OCI-LY1 (cell line): ENCODE measurements around the gene CREB5.

Source experiments
- H2AFZ ChIP-seq: fragments of 200-600 bp; sonication (generic), shearing (Covaris generic); 2 replicates; pipeline ENCODE4 v1.6.0; 2014; ENCODE audit warnings: antibody characterized with exemption, mild to moderate bottlenecking, low read length
- H3F3A ChIP-seq: fragments of 200-600 bp; sonication (generic), shearing (Covaris generic); 2 replicates; pipeline ENCODE4 v1.6.0; 2014; ENCODE audit warnings: mild to moderate bottlenecking, antibody characterized with exemption, low read length, moderate library complexity; ENCODE audit not compliant: insufficient read depth
- H3K27ac ChIP-seq: fragments of 200-600 bp; sonication (generic); 2 replicates; pipeline ENCODE4 v1.5.1; 2014; ENCODE audit warnings: low read length, mixed run types, mild to moderate bottlenecking, low read depth; ENCODE audit not compliant: poor library complexity, severe bottlenecking
- H3K27me3 ChIP-seq: fragments of 200-600 bp; sonication (generic); 2 replicates; pipeline ENCODE4 v1.6.0; 2014; ENCODE audit warnings: antibody characterized with exemption, mild to moderate bottlenecking, low read length, moderate library complexity; ENCODE audit not compliant: insufficient read depth
- H3K36me3 ChIP-seq: fragments of 200-600 bp; sonication (generic); 2 replicates; pipeline ENCODE4 v1.6.1; 2014; ENCODE audit warnings: mild to moderate bottlenecking, antibody characterized with exemption, low read length, moderate library complexity, mixed read lengths; ENCODE audit not compliant: insufficient read depth
- H3K4me1 ChIP-seq: fragments of 200-600 bp; sonication (generic); 2 replicates; pipeline ENCODE4 v1.5.1; 2014; ENCODE audit warnings: mild to moderate bottlenecking, low read length, moderate library complexity; ENCODE audit not compliant: insufficient read depth, severe bottlenecking
- H3K4me2 ChIP-seq: fragments of 200-600 bp; sonication (generic), shearing (Covaris generic); 2 replicates; pipeline ENCODE4 v1.6.1; 2014; ENCODE audit warnings: low read length
- H3K4me3 ChIP-seq: fragments of 200-600 bp; sonication (generic); 2 replicates; pipeline ENCODE4 v1.5.1; 2014; ENCODE audit warnings: low read length, low read depth, mild to moderate bottlenecking, mixed read lengths; ENCODE audit not compliant: poor library complexity, severe bottlenecking
- H3K79me2 ChIP-seq: fragments of 200-600 bp; shearing (Covaris generic); 2 replicates; pipeline ENCODE4 v1.6.1; 2016; ENCODE audit warnings: mixed run types, low read length, mixed read lengths; ENCODE audit not compliant: insufficient read depth
- H3K9ac ChIP-seq: fragments of 200-600 bp; sonication (generic), shearing (Covaris generic); 2 replicates; pipeline ENCODE4 v1.6.1; 2014; ENCODE audit warnings: mild to moderate bottlenecking, low read length, mixed read lengths
- H3K9me2 ChIP-seq: fragments of 200-600 bp; sonication (generic), shearing (Covaris generic); 2 replicates; pipeline ENCODE4 v1.6.1; 2014; ENCODE audit warnings: low read depth, mild to moderate bottlenecking, low read length, mixed read lengths
- H3K9me3 ChIP-seq: fragments of 200-600 bp; shearing (Covaris generic); 2 replicates; pipeline ENCODE4 v1.6.1; 2014; ENCODE audit warnings: low read length, mixed read lengths
- H4K20me1 ChIP-seq: fragments of 200-600 bp; sonication (generic), shearing (Covaris generic); 2 replicates; pipeline ENCODE4 v1.6.0; 2016; ENCODE audit warnings: mild to moderate bottlenecking, low read length; ENCODE audit not compliant: insufficient read depth
- CTCF ChIP-seq: fragments of 200-600 bp; sonication (generic), shearing (Covaris generic); IDR thresholded peaks from 2 replicates; pipeline ENCODE4 v1.5.1; 2017; ENCODE audit warnings: mild to moderate bottlenecking, antibody characterized with exemption, low read length, moderate library complexity, mixed read lengths
- EZH2 ChIP-seq: fragments of 200-600 bp; sonication (generic), shearing (Covaris generic); IDR thresholded peaks from 2 replicates; pipeline ENCODE4 v1.8.0; 2017; ENCODE audit warnings: borderline replicate concordance, mixed run types, mild to moderate bottlenecking, antibody characterized with exemption, low read length, moderate library complexity, mixed read lengths

CREB5 gene

GRCh38 chr7:28375729-28376128, 36.6 kb upstream of the CREB5 start:
- H3K9ac ChIP-seq = no peak overlapping the region
- TF ChIP-seq EZH2 = no peak
- no peak for TF ChIP-seq CTCF
- no peaks in the 10 kb centered on the region for H3F3A ChIP-seq
- no peaks in the 10 kb centered on the region for H3K36me3 ChIP-seq
- no peaks in the 10 kb centered on the region for H3K4me1 ChIP-seq
- no peaks in the 10 kb centered on the region for H4K20me1 ChIP-seq
- no peak overlapping the region for H3K27ac ChIP-seq
- H3K79me2 ChIP-seq = no peaks in the 10 kb centered on the region
- no peak overlapping the region for H2AFZ ChIP-seq
- H3K9me2 ChIP-seq = no peaks in the 10 kb centered on the region
- H3K27me3 ChIP-seq = peaks cover 16% of the 10 kb centered on the region; the same call in 1 of the 2 replicates
- no peak overlapping the region for H3K4me3 ChIP-seq
- no peak overlapping the region for H3K4me2 ChIP-seq
- H3K9me3 ChIP-seq = no peaks in the 10 kb centered on the region

GRCh38 chr7:28376634-28377033, 35.7 kb upstream of the CREB5 start:
- Histone ChIP-seq H3K9me3 (no peaks in the 10 kb centered on the region), H3K79me2 (no peaks in the 10 kb centered on the region), H3K9ac (no peak overlapping the region)

GRCh38 chr7:28378574-28379149, 33.7 kb upstream of the CREB5 start:
- Histone ChIP-seq H4K20me1 (no peaks in the 10 kb centered on the region), H3K4me1 (no peaks in the 10 kb centered on the region), H3K9me3 (no peaks in the 10 kb centered on the region), H3K4me2 (no peak overlapping the region), H2AFZ (no peak overlapping the region), H3F3A (no peaks in the 10 kb centered on the region), H3K27me3 (peaks cover 18% of the 10 kb centered on the region; the same call in 1 of the 2 replicates), H3K36me3 (no peaks in the 10 kb centered on the region), H3K4me3 (no peak overlapping the region), H3K9ac (no peak overlapping the region), H3K27ac (no peak overlapping the region), H3K79me2 (no peaks in the 10 kb centered on the region), H3K9me2 (no peaks in the 10 kb centered on the region)
- no peak for TF ChIP-seq CTCF
- TF ChIP-seq EZH2 = no peak

More at GRCh38 chr7:28376634-28377033, 35.7 kb upstream of the CREB5 start:
- Histone ChIP-seq H4K20me1 (no peaks in the 10 kb centered on the region), H3K27me3 (peaks cover 18% of the 10 kb centered on the region; the same call in 1 of the 2 replicates), H3K4me3 (no peak overlapping the region), H3K4me1 (no peaks in the 10 kb centered on the region), H3K9me2 (no peaks in the 10 kb centered on the region), H3K27ac (no peak overlapping the region), H3F3A (no peaks in the 10 kb centered on the region), H2AFZ (no peak overlapping the region), H3K36me3 (no peaks in the 10 kb centered on the region), H3K4me2 (no peak overlapping the region)
- TF ChIP-seq CTCF (no peak), EZH2 (no peak)
